Choroid plexus epithelial cell (primary cell): ENCODE data around the gene EIPR1.
A peak's percentile ranks its signal among the peaks of the same experiment; 100 is the strongest.

Experiments
- DNase-seq: peaks from one replicate; pipeline ENCODE4 v3.0.0-alpha.2; 2010; ENCODE audit warnings: low read depth
- H3K4me3 ChIP-seq: 2 replicates; pipeline ENCODE4 v1.5.1; 2011; ENCODE audit warnings: low read depth, mild to moderate bottlenecking, control low read depth, low read length, moderate library complexity
- TF ChIP-seq, protein P1 (sequence below): conservative IDR thresholded peaks from 2 replicates; pipeline ENCODE4 v1.5.1; 2011; ENCODE audit warnings: low read depth, mild to moderate bottlenecking, control low read depth, inconsistent platforms, low read length, moderate library complexity

The EIPR1 gene

DNA sequence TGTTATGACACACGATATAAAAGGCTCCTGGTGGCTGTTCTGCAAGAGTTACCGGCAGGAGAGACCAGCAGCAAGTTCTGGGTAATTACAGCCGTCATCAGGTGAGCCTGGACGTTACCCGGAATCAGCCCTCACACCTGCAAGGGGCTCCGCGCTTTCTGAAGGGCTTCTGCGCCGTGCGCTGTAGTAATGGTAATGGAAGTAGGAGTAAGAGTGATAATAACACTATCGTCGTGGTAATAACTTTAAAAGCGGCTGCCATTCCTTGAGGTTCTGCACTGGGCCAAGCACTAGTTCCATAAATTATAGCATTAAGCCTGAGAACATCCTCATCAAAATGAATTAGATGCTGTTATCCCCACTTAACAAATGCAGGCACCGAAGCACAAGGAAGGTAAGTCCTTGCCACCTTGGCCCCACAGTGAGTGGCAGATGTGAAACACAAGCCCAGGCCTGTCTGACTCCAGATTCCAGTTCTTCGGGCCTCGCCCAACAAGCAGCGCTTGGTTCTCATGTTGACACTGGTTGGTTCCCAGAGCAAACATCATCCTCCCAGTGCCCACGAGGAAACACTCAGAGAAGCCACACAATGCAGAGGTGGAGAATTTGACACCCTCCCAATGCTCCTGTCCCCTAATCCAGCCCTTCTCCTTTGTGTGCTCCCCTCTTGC lies 205.2 kb downstream of the EIPR1 start:
- no peak overlapping the region for H3K4me3 ChIP-seq
- TF ChIP-seq, protein P1, sequence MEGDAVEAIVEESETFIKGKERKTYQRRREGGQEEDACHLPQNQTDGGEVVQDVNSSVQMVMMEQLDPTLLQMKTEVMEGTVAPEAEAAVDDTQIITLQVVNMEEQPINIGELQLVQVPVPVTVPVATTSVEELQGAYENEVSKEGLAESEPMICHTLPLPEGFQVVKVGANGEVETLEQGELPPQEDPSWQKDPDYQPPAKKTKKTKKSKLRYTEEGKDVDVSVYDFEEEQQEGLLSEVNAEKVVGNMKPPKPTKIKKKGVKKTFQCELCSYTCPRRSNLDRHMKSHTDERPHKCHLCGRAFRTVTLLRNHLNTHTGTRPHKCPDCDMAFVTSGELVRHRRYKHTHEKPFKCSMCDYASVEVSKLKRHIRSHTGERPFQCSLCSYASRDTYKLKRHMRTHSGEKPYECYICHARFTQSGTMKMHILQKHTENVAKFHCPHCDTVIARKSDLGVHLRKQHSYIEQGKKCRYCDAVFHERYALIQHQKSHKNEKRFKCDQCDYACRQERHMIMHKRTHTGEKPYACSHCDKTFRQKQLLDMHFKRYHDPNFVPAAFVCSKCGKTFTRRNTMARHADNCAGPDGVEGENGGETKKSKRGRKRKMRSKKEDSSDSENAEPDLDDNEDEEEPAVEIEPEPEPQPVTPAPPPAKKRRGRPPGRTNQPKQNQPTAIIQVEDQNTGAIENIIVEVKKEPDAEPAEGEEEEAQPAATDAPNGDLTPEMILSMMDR: no peak
- DNase-seq: no peak

DNA sequence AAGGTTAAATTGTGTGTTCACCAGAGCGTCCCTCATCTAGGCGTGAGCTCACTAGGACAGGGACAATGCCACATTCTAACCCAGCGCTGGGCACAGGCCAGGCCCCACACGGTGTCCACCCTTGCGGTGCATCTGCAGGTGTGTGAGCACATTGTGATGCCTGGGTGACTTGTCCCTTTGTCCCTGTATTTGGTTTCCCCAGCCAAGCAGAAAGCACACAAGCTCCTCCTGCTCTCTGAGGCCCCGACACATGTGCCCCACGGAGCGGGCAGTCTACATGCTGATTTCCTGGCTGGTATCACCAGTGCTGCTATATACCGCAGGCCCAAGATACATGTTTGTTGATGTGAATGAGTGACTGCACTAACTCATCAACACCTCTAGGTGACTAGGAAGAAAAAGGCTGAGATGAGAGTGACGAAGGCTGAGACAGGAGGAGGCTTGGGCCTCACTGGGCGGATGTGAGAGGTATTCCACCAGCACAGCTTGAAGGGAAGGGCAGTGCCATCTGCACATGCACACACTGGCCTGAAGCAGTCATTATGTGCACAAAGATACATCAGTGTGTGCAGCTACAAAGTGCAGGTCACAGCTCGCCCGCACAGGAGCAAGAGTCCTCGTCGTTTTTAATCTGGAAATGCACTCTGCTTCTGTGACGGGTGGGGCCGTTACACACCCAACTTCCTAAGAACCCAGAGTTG lies 205.9 kb downstream of the EIPR1 start:
- H3K4me3 ChIP-seq: no peak overlapping the region
- no peak for DNase-seq

DNA sequence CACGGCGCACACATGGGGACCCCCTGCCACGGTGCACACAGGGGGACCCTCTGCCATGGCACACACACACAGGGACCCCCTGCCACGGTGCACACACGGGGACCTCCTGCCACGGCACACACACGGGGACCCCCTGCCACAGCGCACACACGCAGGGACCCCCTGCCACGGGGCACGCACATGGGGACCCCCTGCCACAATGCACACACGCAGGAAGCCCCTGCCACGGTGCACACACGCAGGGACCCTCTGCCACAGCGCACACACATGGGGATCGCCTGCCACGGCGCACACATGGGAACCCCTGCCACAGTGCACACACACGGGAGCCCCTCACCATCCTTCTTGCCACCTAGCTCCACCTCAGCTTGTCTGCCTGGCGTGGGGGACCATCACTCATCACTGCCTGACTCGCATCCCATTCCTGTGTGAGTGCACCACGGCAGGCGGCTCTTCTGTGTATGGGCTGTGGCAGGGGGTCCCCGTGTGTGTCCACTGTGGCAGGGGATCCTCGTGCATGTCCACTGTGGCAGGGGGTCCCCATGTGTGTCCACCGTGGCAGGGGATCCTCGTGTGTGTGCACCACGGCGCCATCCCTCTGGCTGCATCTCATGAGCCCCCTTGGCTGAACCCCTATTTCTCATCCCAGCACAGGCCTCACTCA lies 206.7 kb downstream of the EIPR1 start:
- no peak for DNase-seq
- TF ChIP-seq, protein P1: no peak
- H3K4me3 ChIP-seq: no peak overlapping the region

More for the DNA sequence above, 205.9 kb downstream of the EIPR1 start:
- TF ChIP-seq, protein P1: no peak

DNA sequence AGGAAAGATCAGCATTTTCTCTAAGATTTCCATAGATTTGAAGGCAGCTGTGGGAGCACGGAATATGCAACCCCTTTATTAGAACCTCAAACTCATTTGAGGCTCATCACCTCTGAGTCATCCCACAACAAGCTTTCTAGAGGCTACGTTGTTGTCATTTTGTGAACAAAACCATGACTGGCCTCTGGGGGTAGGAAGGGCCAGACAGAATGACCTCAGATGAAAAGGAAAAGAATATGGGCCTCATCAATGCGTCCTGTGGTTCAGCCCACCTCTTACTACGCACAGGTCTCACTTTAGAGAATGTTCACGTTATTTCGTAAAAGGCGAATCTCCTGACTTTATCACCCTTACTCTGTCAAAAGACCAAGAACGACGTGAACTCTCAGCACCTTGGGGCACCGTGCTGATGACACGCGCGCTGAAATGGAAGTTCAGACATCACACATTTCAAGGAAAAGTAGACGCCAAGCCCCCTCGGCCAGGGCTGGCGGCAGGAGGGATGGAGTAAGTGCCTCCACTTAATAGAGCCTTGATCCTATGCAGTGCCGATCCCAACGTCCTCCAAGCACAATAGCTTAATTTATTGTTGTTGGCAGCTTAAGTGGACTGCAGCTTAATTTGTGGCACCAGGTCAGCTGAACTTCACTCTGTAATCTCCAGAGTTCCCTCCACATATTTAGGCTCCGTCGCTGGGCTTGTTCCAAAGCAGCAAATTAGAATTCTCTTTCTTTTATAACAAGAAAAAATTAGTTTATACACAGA lies 208.3 kb downstream of the EIPR1 start:
- H3K4me3 ChIP-seq: no peak overlapping the region
- TF ChIP-seq, protein P1: peak; percentile 10
- peak; percentile 50 for DNase-seq

GRCh38 chr2:3168230-3168891 lies 209.3 kb downstream of the EIPR1 start:
- DNase-seq: peak; percentile 45
- TF ChIP-seq, protein P1: no peak
- H3K4me3 ChIP-seq: no peak overlapping the region

DNA sequence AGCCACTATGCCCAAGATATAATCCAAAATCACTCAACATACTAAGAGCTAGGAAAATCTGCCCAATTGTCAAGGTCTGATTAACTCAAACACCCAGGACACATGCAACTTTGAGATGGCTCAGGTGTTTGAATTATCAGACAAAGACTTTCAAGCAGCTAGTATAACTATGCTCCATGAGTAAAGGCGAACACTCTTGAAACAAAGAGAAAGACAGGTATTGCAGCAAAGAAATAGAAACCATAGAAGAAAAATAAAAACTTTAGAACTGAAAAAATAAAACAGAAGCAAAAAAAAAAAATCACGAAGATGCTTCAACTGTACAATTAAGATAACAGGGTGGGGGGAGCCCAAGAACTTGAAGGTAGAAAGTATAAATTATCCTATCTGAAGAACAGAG lies 214.2 kb downstream of the EIPR1 start:
- no peak overlapping the region for H3K4me3 ChIP-seq
- no peak for DNase-seq
- TF ChIP-seq, protein P1: no peak
